NCI-H748 (cell line): ENCODE results near the gene PANX1.
A peak's percentile ranks its signal among the peaks of the same experiment; 100 is the strongest.
"Not testable (repeated sequence)": the region's sequence is repeated elsewhere in the genome, so short reads cannot be mapped to it uniquely, and the experiment has no call there.

Experiments used
- DNase-seq: peaks from one replicate; lab custom pipeline; 2025; ENCODE audit not compliant: unreplicated experiment; lab: John Stamatoyannopoulos, UW

Gene PANX1, protein sequence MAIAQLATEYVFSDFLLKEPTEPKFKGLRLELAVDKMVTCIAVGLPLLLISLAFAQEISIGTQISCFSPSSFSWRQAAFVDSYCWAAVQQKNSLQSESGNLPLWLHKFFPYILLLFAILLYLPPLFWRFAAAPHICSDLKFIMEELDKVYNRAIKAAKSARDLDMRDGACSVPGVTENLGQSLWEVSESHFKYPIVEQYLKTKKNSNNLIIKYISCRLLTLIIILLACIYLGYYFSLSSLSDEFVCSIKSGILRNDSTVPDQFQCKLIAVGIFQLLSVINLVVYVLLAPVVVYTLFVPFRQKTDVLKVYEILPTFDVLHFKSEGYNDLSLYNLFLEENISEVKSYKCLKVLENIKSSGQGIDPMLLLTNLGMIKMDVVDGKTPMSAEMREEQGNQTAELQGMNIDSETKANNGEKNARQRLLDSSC

DNA sequence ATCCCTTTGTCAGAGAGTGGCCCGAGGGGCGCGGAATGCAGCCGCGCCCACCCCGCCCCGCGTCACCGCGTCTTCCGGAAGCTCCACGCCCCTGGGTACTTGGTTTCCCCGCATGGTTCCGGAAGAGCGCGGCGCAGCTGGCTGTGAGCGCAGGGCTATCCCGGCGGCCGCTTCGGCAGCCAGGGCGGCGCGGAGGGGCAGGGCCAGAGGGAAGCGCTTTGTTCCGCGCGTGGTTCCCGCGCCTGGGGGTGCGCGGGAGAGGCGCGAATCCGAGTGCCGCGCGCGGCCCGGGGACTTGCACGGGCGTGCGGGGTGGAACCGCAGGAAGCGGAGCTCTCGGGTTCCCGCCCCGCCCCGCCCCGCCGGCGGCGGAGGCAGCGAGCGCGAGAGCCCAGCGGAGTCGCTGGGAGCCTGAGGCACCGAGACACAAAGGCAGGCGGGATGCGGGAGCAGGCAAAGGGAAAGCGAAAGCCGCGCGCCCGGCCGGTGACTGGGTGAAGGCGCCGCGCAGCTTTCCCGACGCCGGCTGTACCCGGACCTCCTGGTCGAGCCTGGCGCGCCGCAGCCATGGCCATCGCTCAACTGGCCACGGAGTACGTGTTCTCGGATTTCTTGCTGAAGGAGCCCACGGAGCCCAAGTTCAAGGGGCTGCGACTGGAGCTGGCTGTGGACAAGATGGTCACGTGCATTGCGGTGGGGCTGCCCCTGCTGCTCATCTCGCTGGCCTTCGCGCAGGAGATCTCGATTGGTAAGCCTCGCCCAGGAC is at the start of gene PANX1:
TSS of gene PANX1 (plus strand) at position 96 of the 766 bp plus-strand sequence. CDS start at position 568, 472 bp downstream.
- peak; percentile 93 for DNase-seq

DNA sequence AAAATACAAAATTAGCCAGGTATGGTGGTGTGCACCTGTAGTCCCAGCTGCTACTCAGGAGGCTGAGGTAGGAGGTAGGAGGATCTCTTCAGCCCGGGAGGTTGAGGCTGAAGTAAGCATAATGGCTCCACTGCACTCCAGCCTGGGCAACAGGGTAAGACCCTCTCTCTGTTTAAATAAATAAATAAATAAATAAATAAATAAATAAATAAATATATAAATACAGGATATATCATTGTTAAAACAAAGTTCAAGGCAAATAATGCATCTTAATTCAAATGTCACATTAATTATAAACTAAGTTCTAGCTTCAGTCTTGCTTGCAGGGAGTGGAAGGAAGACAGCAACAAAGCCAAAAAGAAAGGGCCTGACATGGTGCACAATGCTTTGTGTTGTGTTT is 44.5 kb upstream of the PANX1 start:
- no peak for DNase-seq

DNA sequence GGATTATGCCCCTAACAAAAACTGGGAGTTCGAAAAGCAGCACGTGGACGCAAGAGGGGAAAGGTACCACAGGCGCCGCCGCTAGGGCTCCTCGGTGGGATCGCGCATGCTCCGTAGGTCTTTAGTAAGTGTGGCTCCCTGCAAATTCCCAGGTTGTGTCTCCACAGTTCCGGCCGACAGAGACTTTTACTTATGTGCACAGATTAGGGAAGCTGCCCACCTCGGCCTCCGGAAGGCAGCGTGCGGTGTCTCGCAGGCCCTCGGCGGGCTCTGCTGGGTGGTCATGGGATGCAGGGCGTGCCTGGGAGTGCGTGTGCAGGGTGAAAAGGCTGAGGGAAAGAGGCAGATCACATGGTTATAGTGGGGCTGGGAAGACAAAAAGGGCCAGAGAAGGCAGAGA is 39.7 kb upstream of the PANX1 start:
- DNase-seq, result no peak

DNA sequence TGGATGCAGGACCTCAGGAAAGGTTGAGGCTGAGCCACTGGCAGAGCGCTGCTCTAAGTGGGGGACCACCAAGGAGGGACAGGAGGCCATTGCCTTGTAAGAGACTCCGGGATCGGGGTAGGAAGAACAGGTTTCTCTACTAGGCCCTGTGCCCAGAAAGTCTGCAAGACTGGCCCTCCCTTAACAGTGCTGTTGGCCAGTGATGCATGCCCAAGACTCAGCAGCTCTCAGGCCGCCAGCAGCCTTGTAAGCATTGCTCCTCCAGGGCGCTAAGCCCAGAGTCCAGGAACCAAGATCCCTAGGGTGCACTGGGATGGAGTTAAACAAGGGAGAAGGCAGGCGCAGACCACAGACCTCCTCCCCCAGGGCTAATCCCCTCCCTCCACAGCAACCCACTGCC is 39.3 kb upstream of the PANX1 start:
- DNase-seq, result no peak

DNA sequence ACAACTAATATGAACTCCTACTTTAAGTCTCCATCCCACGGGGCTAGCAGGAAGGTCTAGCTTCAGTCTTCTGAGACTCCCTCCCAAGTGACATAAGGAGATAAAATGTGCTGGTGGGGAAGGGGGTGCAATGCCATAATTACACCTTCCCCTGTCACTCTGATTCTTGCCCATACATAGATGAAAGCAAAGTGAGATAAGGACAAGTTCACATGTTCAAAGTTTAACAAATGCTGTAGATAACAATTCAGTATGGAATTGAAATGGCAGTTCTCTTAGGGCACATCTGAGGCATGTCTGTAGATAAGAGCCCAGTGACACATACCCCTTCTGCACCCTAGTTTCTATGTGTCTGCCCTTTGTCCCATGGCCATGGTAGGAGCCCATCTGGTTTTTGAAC is 38.2 kb upstream of the PANX1 start:
- DNase-seq, result no peak

DNA sequence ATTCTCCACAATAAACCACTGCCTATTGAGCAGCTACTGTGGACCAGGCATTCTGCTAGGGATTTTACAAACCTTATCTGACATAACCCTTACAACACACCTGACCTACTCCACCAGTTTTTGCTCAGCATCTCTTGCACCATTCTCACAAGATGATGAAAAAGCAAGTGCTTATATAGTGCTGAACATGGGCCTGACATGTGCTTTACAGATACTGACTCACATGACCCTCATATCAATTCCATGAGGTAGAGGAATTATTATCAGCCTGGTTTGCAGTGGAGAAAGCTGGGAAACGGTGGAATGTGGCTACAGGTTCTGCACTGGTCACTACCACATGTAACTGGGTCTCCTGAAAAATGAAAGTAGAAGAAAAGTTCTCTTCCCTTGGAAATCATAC is 37.5 kb upstream of the PANX1 start:
- no peak for DNase-seq

DNA sequence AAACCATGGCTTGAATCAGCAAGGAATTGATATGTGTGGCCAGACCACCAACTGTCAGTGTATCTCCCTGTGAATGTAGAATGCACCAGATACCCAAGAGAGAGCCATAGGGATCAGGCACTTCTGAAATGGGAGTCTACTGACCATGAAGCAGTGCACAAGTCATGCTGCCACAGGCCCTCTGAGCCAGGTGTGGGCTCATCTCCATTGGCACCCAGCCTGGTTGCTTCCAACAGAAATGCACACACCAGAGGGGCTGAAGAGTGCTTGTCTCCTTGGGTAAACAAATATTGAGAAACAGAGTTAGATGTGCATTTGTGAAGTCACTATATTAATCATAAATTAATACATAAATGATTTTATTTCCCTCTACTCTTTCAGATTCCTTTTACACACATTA is 28.4 kb upstream of the PANX1 start:
- DNase-seq, result no peak

DNA sequence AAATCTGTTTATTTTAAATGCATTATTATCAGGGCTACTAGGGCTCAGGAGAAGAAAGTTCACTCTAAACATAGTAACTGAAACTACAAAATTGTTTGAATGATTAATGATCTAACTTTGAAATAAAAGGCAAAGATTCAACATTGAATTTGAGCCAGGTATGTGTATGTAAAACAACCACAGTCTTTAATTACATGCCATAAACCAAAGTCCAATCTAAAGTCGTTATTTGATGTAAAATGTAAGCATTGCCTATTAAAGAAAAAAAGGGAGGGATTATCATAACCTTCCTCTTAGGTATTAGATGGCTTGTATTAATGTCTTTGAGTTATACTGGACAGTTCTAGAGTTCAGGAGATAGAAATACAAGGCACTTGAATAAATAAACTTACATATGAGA is 25.2 kb upstream of the PANX1 start:
- no peak for DNase-seq

DNA sequence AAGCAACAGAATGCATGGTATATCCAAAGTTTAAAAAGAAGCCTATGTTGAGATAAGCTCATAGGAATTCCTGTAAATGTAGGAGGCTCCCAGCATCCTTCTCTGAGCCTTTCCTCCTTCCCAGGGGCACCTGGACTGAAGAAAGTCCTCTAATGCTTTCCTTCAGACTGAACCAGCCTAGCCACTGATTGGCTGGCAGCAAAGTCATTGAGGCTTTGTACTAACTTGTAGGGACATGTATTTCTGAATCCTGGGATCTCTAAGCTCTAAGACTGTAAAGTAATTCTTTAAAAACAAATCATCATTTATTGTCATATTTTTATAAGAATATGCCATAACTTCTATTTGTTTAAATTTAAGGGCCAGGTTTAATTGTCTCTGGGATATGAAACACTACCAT is 23.9 kb upstream of the PANX1 start:
- DNase-seq, result no peak

DNA sequence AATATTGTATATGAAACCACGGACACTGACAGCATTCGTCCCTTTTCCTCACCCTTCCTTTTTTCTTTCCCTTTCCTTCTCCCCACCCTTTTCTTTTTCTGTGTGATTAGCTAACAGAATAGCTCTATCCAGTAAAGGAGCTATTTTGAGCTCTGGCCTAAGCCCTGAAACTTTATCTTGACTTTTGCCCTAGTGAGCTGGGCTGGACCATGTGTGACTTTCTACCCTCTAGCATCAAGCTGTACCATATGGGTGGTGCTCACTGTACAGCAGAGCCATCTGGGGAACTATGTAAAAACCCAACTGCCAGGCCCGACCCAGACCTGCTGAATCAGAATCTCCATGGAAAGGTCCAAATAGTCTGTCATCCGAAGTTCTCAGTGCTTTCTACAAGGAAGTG is 21.9 kb upstream of the PANX1 start:
- no peak for DNase-seq

DNA sequence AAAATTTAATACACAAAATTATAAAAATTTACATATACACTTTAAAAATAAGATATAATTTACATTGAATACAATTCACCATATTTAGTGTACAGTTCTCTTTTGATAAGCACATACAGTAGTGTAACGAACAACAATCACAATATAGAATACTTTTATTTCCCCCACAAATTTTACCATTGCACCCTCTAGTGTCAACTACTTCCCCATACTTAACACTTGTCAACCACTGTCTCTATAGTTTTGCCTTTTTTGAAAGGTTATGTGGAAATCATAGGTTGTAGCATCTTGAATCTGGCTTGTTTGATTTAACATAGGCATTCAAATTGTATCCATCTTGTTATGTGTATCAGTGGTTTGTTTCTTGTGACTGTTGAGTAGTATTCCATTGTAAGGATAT is 21.3 kb upstream of the PANX1 start:
- no peak for DNase-seq

DNA sequence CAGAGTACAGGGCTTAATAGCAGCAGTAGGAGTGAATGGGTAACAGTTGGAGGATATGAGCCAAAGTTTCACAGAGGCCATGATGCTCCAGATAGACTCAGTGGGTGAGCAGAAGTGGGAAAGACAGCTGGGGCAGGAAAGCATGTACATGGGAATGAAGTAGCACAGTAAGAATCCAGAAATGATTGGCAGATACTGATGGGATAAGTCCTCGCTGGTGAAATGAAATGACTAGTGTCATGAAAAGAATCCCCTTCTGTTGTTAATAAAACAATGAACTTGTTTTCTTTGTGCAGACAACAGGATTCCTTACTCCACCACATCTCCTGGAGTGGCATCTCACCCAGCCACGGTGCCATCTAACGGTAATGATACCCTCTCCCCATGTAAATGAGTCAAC is 17.4 kb upstream of the PANX1 start:
- no peak for DNase-seq

DNA sequence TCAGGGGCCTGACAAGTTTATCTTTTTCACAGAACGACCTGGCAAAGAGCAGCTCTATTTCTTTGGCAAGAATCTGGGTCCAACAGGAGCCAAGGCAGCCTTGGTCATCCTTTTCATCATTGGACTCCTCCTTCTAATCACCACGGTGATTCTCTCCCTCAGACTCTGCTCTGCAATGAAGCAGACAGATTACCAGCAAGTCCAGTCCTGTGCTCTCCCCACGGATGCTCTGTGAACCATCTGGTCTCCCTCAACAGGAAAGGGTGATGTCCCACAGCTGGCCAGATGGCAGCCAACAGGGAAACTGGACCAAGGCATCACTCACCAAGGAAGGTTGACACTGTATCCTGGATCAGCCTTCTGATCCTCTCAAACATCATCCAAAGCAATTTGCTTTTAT is 17.0 kb upstream of the PANX1 start:
- no peak for DNase-seq

DNA sequence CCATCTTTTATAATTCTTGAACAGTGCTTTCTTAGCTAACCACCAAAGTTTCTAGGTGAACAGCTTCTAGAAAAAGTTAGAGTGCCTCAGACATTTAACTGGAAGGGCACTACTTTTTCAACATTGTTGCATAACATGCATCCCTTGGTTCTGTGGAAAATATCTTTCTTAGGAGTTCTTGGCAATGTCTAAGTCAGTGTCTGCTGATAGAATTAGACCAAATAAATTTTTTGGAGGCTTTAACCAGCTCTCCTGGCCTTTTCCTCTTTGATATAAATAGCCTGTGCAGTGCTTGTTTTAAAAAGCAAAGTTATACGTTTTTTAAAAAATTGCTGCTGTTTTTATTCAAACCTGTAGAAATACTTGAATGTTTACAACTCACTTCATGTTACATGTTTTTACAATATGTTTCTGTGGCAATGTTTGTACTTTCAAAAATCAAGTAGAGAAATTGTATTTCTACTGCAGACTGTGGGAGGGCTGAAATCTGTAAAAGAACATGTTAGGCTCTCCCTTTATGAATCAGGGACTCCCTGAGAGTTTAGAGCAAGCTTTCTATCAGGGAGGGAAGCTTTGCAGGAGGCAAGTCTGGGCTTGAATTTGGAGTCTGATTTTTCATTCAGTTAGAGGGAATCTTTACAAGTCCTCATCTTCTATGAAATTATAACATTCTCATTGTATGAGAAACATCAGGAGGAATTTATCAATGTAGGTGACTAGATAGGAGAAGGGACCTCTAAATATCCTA is 16.3 kb upstream of the PANX1 start:
- no peak for DNase-seq

DNA sequence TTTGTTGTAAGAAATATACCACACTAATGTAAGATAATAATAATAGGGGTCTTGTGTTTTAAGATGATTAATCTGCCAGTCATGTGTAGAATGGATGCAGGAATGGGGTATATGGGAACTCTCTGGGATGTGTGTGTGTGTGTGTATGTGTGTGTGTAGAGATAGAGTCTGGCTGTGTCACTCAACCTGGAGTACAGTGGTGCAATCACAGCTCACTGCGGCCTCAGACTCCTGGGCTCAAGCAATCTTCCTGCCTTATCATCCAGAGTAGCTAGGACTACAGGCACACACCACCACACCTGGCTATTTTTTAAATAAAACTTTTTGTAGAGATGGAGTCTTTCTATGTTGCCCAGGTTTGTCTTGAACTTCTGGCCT is 11.5 kb upstream of the PANX1 start:
- DNase-seq, result no peak

DNA sequence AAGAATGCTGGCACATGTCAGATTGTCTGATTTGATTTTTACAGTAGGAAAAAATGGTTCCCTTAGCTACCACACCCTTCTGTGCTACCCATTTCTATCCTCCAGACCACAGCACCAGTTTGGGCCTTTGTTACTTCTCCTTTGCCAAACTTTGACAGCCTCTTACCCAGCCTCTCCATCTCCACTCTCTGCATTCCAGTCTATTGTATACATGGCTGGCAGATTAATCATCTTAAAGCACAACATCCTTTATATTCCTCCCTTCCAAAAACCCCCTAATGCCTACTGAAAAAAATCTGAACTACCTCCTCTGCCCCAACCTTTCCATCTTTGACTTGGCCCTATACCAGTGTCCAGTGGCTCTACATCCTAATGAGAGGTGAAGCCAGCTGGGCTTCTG is 10.8 kb upstream of the PANX1 start:
- no peak for DNase-seq

DNA sequence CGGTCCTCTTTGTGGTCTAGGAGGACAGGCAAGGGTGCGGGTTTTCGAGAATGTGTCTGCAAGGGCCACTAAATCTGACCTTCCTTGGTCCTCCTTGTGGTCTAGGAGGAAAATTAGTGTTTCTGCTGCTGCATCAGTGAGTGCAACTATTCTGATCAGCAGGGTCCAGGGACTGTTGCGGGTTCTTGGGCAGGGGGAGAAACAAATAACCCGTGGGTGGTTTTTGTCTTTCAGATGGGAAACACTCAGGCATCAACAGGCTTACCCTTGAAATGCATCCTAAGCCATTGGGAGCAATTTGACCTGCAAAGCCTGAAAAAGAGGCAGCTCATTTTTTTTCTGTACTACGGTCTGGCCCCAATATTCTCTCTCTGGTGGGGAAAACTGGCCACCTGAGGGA is 9.0 kb upstream of the PANX1 start:
- not testable (repeated sequence) for DNase-seq

DNA sequence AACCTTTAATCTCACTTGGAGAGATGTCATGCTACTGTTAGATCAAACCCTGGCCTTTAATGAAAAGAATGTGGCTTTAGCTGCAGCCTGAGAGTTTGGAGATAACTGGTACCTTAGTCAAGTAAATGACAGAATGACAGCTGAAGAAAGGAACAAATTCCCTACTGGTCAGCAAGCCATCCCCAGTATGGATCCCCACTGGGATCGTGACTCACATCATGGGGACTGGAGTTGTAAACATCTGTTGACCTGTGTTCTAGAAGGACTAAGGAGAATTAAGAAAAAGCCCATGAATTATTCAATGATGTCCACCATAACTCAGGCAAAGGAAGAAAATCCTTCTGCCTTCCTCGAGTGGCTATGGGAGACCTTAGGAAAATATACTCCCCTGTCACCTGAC is 8.1 kb upstream of the PANX1 start:
- DNase-seq, result not testable (repeated sequence)

DNA sequence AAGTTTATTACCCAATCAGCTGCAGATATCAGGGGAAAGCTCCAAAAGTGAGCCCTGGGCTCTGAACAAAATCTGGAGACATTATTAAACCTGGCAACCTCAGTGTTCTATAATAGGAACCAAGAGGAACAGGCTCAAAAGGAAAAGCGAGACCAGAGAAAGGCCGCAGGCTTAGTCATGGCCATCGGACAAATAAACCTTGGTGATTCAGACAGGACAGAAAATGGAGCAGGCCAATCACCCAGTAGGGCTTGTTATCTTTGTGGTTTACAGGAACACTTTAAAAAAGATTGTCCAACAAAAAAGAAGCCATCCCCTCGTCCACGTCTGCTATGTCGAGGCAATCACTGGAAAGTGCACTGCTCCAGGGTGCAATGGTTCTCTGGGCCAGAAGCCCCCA is 7.7 kb upstream of the PANX1 start:
- DNase-seq, result no peak

DNA sequence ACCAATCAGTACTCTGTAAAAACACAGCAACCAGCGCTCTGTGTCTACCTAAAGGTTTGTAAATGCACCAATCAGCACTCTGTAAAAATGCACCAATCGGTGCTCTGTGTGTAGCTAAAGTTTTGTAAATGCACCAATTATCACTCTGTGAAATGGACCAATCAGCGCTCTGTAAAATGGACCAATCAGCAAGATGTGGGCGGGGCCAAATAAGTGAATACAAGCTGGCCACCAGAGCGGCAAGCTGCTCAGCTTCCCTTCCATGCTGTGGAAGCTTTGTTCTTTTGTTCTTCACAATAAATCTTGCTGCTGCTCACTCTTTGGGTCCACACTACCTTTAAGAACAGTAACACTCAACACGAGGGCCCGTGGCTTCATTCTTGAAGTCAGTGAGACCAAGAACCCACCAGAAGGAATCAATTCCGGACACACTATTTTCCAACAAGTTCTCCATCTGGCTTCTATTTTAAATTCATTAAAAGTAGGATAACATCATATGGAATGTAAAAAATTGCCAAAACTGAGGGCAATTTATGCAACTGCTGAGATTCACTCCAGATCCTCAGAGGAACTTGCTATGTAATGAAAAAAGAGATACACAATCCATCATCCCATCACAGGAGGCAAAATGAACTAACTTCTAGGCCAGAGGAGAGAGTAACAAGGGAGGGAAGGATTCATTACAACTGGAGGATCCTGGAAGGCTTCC is 3.1 kb upstream of the PANX1 start:
- DNase-seq, result no peak

DNA sequence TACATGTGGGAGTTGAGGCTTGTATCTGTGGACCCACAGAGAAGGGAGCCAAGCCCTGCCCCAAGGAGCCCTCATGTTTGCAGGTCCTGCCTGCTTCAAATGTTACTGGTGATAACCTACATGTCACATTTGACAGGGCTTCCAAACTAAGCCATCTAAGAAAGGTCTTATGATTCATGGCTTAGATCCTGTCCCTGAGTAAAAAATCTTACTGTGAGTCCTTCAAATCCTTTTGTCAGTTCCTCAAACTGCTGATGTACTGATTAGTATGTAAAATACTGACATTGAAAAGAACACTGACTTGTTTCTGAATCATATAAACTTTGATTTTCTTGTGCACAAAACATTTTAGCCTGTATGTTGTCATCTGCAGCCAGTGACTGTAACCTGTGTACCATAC is 1.0 kb upstream of the PANX1 start:
- no peak for DNase-seq
